ENCODE data around the gene DGCR8.

DNA sequence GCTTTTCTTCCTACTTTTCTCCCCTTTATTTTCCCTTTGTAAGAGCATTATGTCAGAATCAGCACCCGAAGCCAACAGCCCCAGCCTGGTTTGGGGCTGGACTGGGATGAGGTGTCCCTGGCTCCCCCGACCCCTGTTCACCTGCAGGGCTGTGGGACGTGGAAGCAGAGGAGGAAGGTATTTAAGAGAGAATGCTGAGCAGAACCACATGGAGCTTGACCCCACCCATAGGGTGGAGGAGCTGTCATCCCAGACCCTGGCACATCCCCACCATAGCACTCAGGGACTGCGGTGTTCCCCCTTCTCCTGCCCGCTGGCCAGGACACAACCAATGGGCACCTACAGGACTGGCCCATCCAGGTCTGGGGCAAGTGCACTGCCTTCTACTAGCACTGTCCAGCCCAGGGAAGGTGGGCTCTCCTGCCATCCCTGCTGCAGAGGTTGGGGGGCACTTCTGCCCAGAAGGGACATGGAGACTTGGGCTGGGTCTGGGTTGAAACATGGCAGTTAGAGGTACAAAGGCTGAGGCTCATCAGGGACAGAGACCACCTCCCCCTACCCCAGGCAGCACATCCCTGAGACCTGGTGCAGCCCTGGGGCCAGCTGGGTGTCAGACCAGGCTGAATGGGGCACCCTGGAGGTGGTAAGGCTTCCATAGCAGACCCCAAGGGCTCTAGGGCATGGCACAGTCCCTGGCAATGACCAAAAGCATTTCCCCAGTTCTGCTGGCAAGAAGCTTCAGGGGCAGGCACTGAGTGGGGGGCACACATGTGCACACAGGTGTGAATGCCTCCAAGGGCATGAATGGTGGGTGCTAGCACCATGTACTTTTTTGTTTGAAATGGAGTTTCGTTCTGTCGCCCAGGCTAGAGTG, 39.5 kb upstream of the DGCR8 start:
- TF ChIP-seq, protein P1, sequence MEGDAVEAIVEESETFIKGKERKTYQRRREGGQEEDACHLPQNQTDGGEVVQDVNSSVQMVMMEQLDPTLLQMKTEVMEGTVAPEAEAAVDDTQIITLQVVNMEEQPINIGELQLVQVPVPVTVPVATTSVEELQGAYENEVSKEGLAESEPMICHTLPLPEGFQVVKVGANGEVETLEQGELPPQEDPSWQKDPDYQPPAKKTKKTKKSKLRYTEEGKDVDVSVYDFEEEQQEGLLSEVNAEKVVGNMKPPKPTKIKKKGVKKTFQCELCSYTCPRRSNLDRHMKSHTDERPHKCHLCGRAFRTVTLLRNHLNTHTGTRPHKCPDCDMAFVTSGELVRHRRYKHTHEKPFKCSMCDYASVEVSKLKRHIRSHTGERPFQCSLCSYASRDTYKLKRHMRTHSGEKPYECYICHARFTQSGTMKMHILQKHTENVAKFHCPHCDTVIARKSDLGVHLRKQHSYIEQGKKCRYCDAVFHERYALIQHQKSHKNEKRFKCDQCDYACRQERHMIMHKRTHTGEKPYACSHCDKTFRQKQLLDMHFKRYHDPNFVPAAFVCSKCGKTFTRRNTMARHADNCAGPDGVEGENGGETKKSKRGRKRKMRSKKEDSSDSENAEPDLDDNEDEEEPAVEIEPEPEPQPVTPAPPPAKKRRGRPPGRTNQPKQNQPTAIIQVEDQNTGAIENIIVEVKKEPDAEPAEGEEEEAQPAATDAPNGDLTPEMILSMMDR (IDR thresholded peaks at IDR 0.05; ENCODE audit: borderline replicate concordance, extremely low read depth, low read length, poor library complexity, severe bottlenecking) = no peak
- TF ChIP-seq EZH2 (IDR thresholded peaks at IDR 0.05; ENCODE audit: borderline replicate concordance, low read depth, low read length, severe bottlenecking) = no peak
